ENCODE results near the gene STAT1. TPM values are rescaled to one million over a fixed set of nuclear protein-coding genes. Genes with fewer than 3 reads are reported as not detected.
A peak's percentile ranks its signal among the peaks of the same experiment; 100 is the strongest.

Gene STAT1
- total and polyA plus RNA-seq, 12 donors: 8.9 to 438 (median 48.6) TPM

- peaks cover 0 to 27% (median 2%) of the 10 kb centered on the region in 11 donors for H3K9me3 ChIP-seq
- H3K27ac ChIP-seq: no peak overlapping the region
- 37 to 50% methylated on average over 4 of the region's 4 CpGs for WGBS, 2 donors
- DNase-seq (no peak), ATAC-seq (no peak)
- H3K4me3 ChIP-seq: no peak overlapping the region
- TF ChIP-seq, protein P1, sequence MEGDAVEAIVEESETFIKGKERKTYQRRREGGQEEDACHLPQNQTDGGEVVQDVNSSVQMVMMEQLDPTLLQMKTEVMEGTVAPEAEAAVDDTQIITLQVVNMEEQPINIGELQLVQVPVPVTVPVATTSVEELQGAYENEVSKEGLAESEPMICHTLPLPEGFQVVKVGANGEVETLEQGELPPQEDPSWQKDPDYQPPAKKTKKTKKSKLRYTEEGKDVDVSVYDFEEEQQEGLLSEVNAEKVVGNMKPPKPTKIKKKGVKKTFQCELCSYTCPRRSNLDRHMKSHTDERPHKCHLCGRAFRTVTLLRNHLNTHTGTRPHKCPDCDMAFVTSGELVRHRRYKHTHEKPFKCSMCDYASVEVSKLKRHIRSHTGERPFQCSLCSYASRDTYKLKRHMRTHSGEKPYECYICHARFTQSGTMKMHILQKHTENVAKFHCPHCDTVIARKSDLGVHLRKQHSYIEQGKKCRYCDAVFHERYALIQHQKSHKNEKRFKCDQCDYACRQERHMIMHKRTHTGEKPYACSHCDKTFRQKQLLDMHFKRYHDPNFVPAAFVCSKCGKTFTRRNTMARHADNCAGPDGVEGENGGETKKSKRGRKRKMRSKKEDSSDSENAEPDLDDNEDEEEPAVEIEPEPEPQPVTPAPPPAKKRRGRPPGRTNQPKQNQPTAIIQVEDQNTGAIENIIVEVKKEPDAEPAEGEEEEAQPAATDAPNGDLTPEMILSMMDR (IDR thresholded peaks at IDR 0.05): no peak
- intact Hi-C loops (cut with DNase I): no loop called here
- no peaks in the 10 kb centered on the region for H3K27me3 ChIP-seq
- peaks cover 5 to 21% (median 13%) of the 10 kb centered on the region in 9 donors for H3K4me1 ChIP-seq
- no peaks in the 10 kb centered on the region for H3K36me3 ChIP-seq
Observed at GRCh38 chr2:190953257-190953656, 60.7 kb downstream of the STAT1 start.

- no peak overlapping the region for H3K4me3 ChIP-seq
- 72 to 86% methylated on average over 3 of the region's 3 CpGs for WGBS, 2 donors
Observed at GRCh38 chr2:190950566-190950991, 63.4 kb downstream of the STAT1 start.

DNA sequence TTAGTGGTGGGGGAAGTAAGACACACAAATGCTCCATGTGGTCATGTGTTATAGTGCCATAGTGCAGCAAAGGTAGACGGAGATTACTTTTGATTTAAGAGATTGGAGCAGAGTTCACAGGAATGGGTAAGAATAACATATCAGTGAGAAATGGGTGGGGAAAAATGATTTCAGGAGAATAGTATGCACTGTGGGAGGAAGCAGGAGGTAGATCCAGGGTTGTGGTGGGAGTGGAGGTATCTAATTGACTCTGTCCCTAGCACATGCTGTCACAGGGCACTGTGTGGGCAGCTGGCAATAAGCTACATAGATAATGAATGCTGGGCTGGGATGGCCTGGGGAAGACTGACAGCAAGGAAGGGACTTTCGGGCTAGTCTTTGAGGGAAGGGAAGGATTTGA is 65.3 kb downstream of the STAT1 start:
- TF ChIP-seq, protein P1 (IDR thresholded peaks at IDR 0.05): no peak
- intact Hi-C loops (cut with DNase I): loop anchor here in 2 of 10 donors (5.0 to 10.0 kb wide), 2 partner anchors 46 to 94 kb away; no protein-coding TSS in a partner anchor
- H3K27ac ChIP-seq: peak overlapping the region in 7 of 10 donors; percentile 2 to 63 (median 35)
- 77% methylated on average over 2 of the region's 2 CpGs for WGBS, 2 donors
- no peaks in the 10 kb centered on the region for H3K36me3 ChIP-seq
- ATAC-seq: peak in 6 of 8 donors; percentile 57 to 74 (median 70)
- no peaks in the 10 kb centered on the region for H3K9me3 ChIP-seq
- H3K4me1 ChIP-seq: peaks cover 10 to 41% (median 29%) of the 10 kb centered on the region in 9 donors
- H3K27me3 ChIP-seq: no peaks in the 10 kb centered on the region
- peak overlapping the region in 1 of 10 donors; percentile 11 for H3K4me3 ChIP-seq
- no peak for DNase-seq

More at GRCh38 chr2:190950566-190950991, 63.4 kb downstream of the STAT1 start:
- DNase-seq: no peak
- H3K36me3 ChIP-seq: no peaks in the 10 kb centered on the region
- intact Hi-C loops (cut with DNase I): no loop called here
- no peak overlapping the region for H3K27ac ChIP-seq
- no peaks in the 10 kb centered on the region for H3K27me3 ChIP-seq
- no peak for ATAC-seq
- TF ChIP-seq, protein P1 (IDR thresholded peaks at IDR 0.05): no peak
- H3K9me3 ChIP-seq: peaks cover 0 to 8% (median 0%) of the 10 kb centered on the region in 11 donors
- peaks cover 10 to 35% (median 29%) of the 10 kb centered on the region in 9 donors for H3K4me1 ChIP-seq

- 16 to 17% methylated on average over 2 of the region's 2 CpGs for WGBS, 2 donors
- TF ChIP-seq, protein P1 (IDR thresholded peaks at IDR 0.05): peak in 3 of 9 donors; percentile 19 to 22 (median 21)
- Histone ChIP-seq H3K4me3 (peak overlapping the region in 5 of 10 donors; percentile 5 to 33 (median 21)), H3K9me3 (no peaks in the 10 kb centered on the region), H3K27me3 (no peaks in the 10 kb centered on the region), H3K36me3 (no peaks in the 10 kb centered on the region), H3K4me1 (peaks cover 10 to 41% (median 28%) of the 10 kb centered on the region in 9 donors), H3K27ac (peak overlapping the region in 7 of 10 donors; percentile 8 to 63 (median 35))
- peak in 7 of 8 donors; percentile 48 to 75 (median 66) for ATAC-seq
- intact Hi-C loops (cut with DNase I): loop anchor here in 2 of 10 donors (5.0 to 10.0 kb wide), 2 partner anchors 45 to 93 kb away; no protein-coding TSS in a partner anchor
- no peak for DNase-seq
Observed at GRCh38 chr2:190947711-190948251, 66.2 kb downstream of the STAT1 start.
